Skeletal muscle tissue (tissue), 4 donors: ENCODE data around the gene FBRSL1. TPM values are rescaled to one million over a fixed set of nuclear protein-coding genes. Genes with fewer than 3 reads are reported as not detected.

Experiments
- H3K27ac ChIP-seq: one replicate; pipeline ENCODE4 v1.7.0; 2013; ENCODE audit warnings: mild to moderate bottlenecking, low read depth, low read length, inconsistent platforms
- H3K27me3 ChIP-seq, 3 donors: one replicate each; pipeline ENCODE4 v1.7.0; 2013; ENCODE audit warnings: low read length in 3 of 3; ENCODE audit not compliant: control insufficient read depth in 3 of 3, insufficient read depth in 3 of 3
- H3K36me3 ChIP-seq, 3 donors: one replicate each; pipeline ENCODE4 v1.7.0; 2013; ENCODE audit warnings: low read length in 3 of 3; ENCODE audit not compliant: control insufficient read depth in 3 of 3, insufficient read depth in 3 of 3
- H3K4me1 ChIP-seq, 3 donors: one replicate each; pipeline ENCODE4 v1.7.0; 2013; ENCODE audit warnings: low read length in 3 of 3, mild to moderate bottlenecking in 3 of 3; ENCODE audit not compliant: control insufficient read depth in 3 of 3, insufficient read depth in 3 of 3
- H3K4me3 ChIP-seq, 3 donors: one replicate each; pipeline ENCODE4 v1.7.0; 2013; ENCODE audit warnings: low read length in 3 of 3
- H3K9ac ChIP-seq, 3 donors: one replicate each; pipeline ENCODE4 v1.7.0; 2013; ENCODE audit warnings: low read length in 3 of 3, mild to moderate bottlenecking in 3 of 3, moderate library complexity in 2 of 3, low read depth in 1 of 3
- H3K9me3 ChIP-seq, 3 donors: one replicate each; pipeline ENCODE4 v1.7.0; 2013; ENCODE audit warnings: low read length in 3 of 3; ENCODE audit not compliant: control insufficient read depth in 3 of 3
- total RNA-seq: library from RNA; depleted of rRNA; stranded (reverse); fragments of >200 nt; gene quantifications from one replicate; pipeline ENCODE4 v1.2.3, GENCODE V29; 2014
- donor health status: Osteomylitis.

The FBRSL1 gene
- total RNA-seq, 1 donor from 2014 or later: 6.8 TPM

DNA sequence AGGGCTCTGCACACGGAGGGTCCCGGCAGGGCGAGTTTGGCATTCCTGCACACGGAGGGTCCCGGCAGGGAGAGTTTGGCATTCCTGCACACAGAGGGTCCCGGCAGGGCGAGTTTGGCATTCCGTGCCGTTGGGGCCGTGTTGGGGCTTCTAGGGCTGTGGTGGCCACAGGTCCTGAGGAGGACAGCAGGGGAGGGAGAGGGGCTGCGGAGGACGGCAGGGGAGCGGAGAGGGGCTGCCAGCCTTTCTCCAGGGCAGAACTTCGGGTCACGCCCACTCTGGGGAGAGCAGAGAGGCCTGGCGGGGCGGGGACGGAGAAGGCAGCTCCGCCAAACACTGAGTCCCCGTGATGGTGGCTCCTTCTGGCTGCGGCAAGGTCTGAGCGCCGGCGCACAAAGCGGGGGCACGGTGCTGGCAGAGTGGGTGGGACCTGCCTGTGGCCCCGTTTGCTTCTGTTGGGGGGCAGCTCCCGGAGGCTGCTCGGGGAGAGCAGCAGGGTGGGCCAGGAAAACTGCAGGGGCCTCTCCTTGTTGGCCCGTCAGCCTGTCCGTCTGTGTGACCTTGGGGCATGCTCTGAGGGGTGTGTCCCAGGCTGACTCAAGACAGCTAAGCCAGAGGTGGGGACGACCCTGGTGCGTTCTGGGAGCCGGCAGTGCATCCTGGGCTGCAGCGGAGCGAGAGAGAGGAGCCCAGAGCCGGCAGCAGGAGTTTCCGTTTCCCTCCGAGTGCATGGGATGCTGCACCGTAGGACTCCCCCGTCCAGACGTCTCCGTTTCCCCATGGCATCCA lies 60.3 kb downstream of the FBRSL1 start:
- Histone ChIP-seq H3K36me3 (peaks cover 0 to 11% (median 2%) of the 10 kb centered on the region in 3 donors), H3K27ac (no peak overlapping the region), H3K9ac (no peak overlapping the region), H3K4me1 (no peaks in the 10 kb centered on the region), H3K4me3 (no peak overlapping the region), H3K9me3 (no peaks in the 10 kb centered on the region), H3K27me3 (no peaks in the 10 kb centered on the region)

DNA sequence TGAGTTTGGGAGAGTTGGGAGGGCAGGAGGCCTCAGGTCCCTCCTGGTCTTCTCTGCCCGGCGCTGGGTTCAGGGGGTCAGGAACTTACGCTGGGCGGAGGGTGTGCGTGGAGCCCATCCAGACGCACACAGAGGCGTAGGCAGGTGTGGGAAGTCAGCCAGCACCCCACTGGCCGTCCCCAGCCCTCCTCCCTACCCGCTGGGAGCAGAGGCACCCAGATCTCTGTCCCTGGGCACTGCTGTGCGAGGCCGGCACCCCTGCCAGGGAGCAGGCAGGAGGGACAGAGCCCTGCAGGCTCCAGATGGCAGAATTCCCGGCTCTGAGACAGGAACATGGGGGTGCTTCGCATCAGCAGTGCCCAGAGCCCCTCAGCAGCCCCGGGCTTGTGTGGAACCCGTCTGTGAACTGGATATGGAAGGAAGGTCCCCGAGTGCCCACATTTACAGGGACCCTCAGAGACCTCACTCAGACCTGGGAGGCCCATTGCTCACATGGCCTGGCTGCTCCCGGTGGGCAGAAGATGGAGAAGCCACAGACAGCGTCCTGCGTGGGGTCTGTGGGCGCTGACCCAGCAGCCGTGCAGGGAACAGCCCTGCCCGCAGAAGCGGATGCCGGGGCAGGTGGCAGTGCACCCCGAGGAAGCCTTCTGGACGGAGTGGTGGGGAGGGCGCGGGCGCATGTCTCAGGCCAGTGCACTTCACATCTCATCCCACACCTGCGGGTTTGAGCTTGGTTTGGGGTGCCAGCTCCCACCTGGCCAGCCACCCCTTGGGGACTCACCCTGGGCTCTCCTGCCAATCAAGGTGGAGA lies 61.1 kb downstream of the FBRSL1 start:
- no peaks in the 10 kb centered on the region for H3K4me1 ChIP-seq
- no peak overlapping the region for H3K4me3 ChIP-seq
- no peak overlapping the region for H3K9ac ChIP-seq
- no peaks in the 10 kb centered on the region for H3K27me3 ChIP-seq
- no peak overlapping the region for H3K27ac ChIP-seq
- H3K36me3 ChIP-seq: peaks cover 0 to 11% (median 2%) of the 10 kb centered on the region in 3 donors
- H3K9me3 ChIP-seq: no peaks in the 10 kb centered on the region

DNA sequence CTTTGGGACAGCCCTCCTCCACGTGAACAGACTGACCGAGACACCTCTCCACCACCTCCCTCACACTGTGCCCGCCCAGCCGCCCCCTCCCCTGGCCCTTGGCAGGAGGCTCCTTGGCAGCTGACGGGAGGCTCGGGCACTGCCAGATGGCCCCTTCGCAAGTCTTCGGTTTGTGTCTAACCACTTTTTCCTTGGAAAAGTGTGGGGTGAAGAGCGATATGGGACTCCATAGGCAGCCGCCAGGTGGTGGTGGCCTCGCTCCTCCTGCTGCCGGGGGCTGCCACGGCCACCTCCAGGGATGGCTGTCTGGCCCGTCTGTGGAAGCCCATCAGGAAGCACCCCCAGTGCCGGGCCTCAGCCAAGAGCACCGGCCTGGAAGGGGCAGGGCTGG lies 61.7 kb downstream of the FBRSL1 start:
- no peak overlapping the region for H3K9ac ChIP-seq
- no peak overlapping the region for H3K27ac ChIP-seq
- H3K36me3 ChIP-seq: peaks cover 0 to 11% (median 2%) of the 10 kb centered on the region in 3 donors
- H3K4me1 ChIP-seq: no peaks in the 10 kb centered on the region
- H3K9me3 ChIP-seq: no peaks in the 10 kb centered on the region
- no peak overlapping the region for H3K4me3 ChIP-seq
- H3K27me3 ChIP-seq: no peaks in the 10 kb centered on the region

- H3K9ac ChIP-seq: no peak overlapping the region
- no peaks in the 10 kb centered on the region for H3K9me3 ChIP-seq
- no peaks in the 10 kb centered on the region for H3K27me3 ChIP-seq
- H3K36me3 ChIP-seq: peaks cover 0 to 8% (median 2%) of the 10 kb centered on the region in 3 donors
- peaks cover 0 to 9% (median 5%) of the 10 kb centered on the region in 3 donors for H3K4me1 ChIP-seq
- no peak overlapping the region for H3K27ac ChIP-seq
- no peak overlapping the region for H3K4me3 ChIP-seq
Measured at GRCh38 chr12:132554845-132555630, 65.1 kb downstream of the FBRSL1 start.

GRCh38 chr12:132555686-132556085 lies 65.7 kb downstream of the FBRSL1 start:
- peaks cover 2 to 11% (median 7%) of the 10 kb centered on the region in 3 donors for H3K4me1 ChIP-seq
- no peak overlapping the region for H3K4me3 ChIP-seq
- H3K36me3 ChIP-seq: peaks cover 0 to 8% (median 2%) of the 10 kb centered on the region in 3 donors
- no peaks in the 10 kb centered on the region for H3K27me3 ChIP-seq
- H3K9ac ChIP-seq: no peak overlapping the region
- no peak overlapping the region for H3K27ac ChIP-seq
- H3K9me3 ChIP-seq: no peaks in the 10 kb centered on the region

DNA sequence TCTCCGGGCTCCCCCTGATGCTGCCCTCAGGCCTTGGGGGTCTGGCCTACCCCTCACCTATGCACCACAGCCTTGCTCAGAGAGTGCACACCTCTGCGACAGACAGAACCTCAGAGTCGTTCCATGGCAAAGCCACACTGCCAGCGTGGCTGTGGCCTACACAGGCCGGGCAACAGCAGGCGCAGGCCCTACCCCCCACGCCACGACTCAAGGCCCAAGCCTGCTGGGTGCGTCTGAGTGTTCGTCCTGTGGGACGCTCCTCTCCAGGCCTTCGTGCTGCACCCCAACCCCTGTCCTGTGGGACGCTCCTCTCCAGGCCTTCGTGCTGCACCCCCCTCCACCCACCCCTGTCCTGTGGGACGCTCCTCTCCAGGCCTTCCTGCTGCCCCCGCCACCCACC lies 66.3 kb downstream of the FBRSL1 start:
- Histone ChIP-seq H3K9ac (no peak overlapping the region), H3K9me3 (no peaks in the 10 kb centered on the region), H3K27me3 (no peaks in the 10 kb centered on the region), H3K4me3 (no peak overlapping the region), H3K36me3 (peaks cover 0 to 8% (median 2%) of the 10 kb centered on the region in 3 donors), H3K27ac (no peak overlapping the region), H3K4me1 (peaks cover 6 to 17% (median 10%) of the 10 kb centered on the region in 3 donors)

DNA sequence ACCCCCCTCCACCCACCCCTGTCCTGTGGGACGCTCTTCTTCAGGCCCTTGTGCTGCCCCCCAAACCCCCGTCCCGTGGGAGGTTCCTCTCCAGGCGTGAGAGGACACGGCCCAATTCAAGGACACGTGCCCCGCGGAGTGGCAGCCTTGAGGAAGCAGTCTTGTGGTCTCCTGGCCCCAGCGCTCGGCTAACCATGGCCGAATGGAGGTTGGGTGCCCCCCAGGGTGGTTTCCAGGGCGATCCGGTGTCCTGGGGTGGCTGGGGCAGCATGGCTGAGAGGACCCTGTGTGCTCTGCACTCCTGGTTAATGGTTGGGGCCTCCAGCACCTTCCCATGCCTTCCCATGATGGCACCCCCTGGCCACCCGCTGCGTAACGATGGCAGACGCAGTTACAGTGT lies 66.8 kb downstream of the FBRSL1 start:
- Histone ChIP-seq H3K4me3 (no peak overlapping the region), H3K27ac (no peak overlapping the region), H3K9ac (no peak overlapping the region), H3K9me3 (no peaks in the 10 kb centered on the region), H3K4me1 (peaks cover 6 to 17% (median 10%) of the 10 kb centered on the region in 3 donors), H3K27me3 (no peaks in the 10 kb centered on the region), H3K36me3 (peaks cover 0 to 8% (median 2%) of the 10 kb centered on the region in 3 donors)

DNA sequence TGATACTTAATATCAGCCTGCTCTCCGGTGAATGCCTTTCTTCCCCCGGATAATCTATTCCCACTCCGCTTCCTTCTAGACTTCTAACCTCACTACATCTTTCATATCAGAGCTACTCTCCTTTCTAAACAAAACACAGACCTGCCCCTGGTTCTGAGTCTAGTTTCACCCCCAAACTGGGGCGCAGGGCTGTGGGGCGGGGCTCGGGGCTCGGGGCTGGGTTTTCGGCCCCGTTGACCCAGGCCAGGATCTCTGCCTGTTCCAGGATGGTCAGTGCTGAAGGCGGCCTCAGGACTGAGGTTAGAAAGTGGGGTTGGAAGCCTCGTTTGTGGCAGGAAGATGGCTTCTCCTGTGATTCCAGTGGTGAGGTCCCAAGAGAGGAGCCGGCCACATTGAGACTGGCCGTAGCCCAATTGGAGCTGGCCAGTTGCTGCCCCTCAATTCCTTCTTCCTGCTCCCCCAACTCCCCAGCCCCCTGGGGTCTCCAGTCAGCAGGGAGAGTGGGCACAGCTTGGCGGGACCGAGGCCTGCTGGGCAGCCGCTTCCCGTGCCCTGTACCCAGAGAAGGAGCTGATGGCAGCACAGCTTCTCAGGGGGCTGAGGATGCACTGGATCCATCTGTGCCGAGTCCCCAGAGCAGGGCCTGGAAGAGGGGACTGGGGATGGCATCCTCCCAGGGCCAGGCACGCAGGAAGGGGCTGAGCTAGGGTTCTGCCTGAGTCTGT lies 67.5 kb downstream of the FBRSL1 start:
- Histone ChIP-seq H3K36me3 (peaks cover 0 to 4% (median 2%) of the 10 kb centered on the region in 3 donors), H3K9ac (no peak overlapping the region), H3K27me3 (no peaks in the 10 kb centered on the region), H3K9me3 (no peaks in the 10 kb centered on the region), H3K27ac (no peak overlapping the region), H3K4me1 (peaks cover 6 to 17% (median 10%) of the 10 kb centered on the region in 3 donors), H3K4me3 (no peak overlapping the region)
